DMS 273 (cell line): ENCODE results near the gene ZSCAN20.

ENCODE experiments used
- DNase-seq: peaks from one replicate; lab custom pipeline; 2025; ENCODE audit not compliant: unreplicated experiment; lab: John Stamatoyannopoulos, UW

The ZSCAN20 gene

GRCh38 chr1:33527934-33528333 lies 55.5 kb downstream of the ZSCAN20 start:
- DNase-seq = no peak

GRCh38 chr1:33529957-33530356 lies 57.5 kb downstream of the ZSCAN20 start:
- no peak for DNase-seq

GRCh38 chr1:33532250-33532649 lies 59.8 kb downstream of the ZSCAN20 start:
- peak; percentile 11 for DNase-seq

DNA sequence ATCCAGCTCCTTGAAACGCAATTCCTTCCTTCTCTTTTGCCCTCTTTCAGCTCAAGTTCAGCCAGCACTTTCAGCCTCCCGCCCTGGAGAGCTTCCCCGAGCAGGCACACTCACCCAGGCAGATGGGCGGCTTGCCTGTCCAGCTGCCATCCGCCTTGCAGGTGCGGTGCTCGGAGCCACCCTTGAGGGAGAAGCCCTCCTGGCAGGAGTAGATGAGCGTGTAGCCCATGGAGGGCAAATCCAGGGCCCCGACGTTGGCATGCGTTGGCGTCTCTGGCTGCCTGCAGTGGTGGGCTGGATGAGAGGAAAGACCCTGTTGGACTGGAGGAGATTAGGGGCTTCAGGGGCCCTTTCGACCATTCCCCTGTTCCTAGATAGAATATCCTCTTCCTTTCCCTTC lies 60.5 kb downstream of the ZSCAN20 start:
- peak; percentile 14 for DNase-seq

- no peak for DNase-seq
Measured at GRCh38 chr1:33535334-33535733, 62.9 kb downstream of the ZSCAN20 start.

GRCh38 chr1:33537885-33538284 lies 65.4 kb downstream of the ZSCAN20 start:
- DNase-seq = no peak

- no peak for DNase-seq
Measured at GRCh38 chr1:33541966-33542365, 69.5 kb downstream of the ZSCAN20 start.
